Right lobe of liver (tissue), 4 donors: ENCODE data around the gene TMEM203.

ENCODE experiments used
- POLR2A ChIP-seq: fragments of 450-650 bp; IDR thresholded peaks from one replicate; pipeline ENCODE4 v1.6.1; 2017; ENCODE audit warnings: antibody characterized with exemption, mild to moderate bottlenecking
- TF ChIP-seq, protein P1 (sequence below), 4 donors: fragments of 200-600 bp in 3 of 4; fragments of 450-650 bp in 1 of 4; IDR thresholded peaks; one replicate each; pipeline versions ENCODE4 v1.5.1 to v1.8.0; 2016 to 2022; ENCODE audit warnings: antibody characterized with exemption in 4 of 4, mild to moderate bottlenecking in 2 of 4
- donor health status: DM: no; HTN: no; CAD: no.
- donor health status: DM: no; HTN: no; CAD: no.
- donor health status: DM: no; HTN: yes; CAD: no.

GRCh38 chr9:137214620-137215019 is 9.2 kb upstream of the TMEM203 start:
- TF ChIP-seq, protein P1, sequence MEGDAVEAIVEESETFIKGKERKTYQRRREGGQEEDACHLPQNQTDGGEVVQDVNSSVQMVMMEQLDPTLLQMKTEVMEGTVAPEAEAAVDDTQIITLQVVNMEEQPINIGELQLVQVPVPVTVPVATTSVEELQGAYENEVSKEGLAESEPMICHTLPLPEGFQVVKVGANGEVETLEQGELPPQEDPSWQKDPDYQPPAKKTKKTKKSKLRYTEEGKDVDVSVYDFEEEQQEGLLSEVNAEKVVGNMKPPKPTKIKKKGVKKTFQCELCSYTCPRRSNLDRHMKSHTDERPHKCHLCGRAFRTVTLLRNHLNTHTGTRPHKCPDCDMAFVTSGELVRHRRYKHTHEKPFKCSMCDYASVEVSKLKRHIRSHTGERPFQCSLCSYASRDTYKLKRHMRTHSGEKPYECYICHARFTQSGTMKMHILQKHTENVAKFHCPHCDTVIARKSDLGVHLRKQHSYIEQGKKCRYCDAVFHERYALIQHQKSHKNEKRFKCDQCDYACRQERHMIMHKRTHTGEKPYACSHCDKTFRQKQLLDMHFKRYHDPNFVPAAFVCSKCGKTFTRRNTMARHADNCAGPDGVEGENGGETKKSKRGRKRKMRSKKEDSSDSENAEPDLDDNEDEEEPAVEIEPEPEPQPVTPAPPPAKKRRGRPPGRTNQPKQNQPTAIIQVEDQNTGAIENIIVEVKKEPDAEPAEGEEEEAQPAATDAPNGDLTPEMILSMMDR (IDR thresholded peaks at IDR 0.05), result no peak
- TF ChIP-seq POLR2A, result no peak
